GM21619 (cell line): ENCODE data around the gene SPAG16.

Source experiments
- ATAC-seq: cut with Tn5 transposase; IDR thresholded peaks from one replicate; pipeline ENCODE4 v1.9.1; 2021; ENCODE audit not compliant: unreplicated experiment

Gene SPAG16

DNA sequence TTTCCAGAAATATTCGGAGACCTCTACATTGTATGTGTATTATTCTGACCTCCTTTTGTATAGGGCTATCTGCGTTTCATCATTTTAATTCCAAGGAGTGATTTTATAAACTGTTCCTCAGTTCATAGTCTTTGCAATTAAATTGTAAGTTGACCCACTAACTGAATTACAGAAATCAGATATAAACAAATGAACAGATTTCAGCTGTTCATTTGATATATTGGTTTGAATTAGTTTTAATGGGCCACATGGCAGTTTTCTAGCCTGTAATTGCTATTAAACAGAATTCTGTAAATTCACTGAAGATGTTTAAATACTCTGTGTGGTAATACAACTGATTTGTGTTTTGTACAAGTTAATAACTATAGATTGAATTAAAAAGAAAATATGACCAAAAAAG lies 780.2 kb downstream of the SPAG16 start:
- ATAC-seq, result no peak

DNA sequence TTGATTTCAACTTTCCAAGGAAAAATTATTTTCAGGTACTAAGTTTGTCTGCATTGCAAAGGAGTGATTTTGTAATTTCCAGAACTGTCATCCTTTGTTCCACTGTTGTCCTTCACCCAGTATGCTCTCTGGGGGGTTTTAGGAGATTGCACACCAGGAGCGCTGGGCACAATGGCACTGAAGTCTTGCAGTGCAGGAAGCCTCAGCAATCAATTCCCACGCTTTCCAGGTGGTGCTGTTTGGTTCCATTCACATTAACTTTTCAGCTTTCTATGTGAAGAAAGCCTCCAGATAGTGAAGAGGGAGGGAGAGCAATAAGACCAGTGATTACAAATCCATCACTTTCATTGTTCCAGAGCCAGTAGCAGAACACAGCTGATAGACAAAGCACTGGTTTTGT lies 782.6 kb downstream of the SPAG16 start:
- ATAC-seq, result no peak

DNA sequence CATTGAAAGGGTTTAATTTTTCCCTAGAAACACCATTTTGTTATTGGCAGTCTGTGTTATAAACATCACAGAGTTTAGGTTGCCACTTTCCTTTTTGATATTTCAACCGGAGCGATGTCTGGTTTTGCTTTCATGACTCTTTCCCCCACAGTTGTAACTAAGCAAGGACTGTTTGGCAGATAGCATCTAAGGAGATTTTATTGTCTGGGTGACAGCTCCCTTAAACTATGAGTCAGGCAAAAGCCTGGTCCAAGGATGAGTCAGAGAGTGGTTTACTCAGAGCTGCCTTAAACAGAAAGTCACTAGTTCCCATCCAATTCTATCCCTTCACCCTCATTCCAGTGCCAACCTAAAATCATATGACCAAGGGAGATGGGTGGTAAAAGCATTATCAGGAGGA lies 785.0 kb downstream of the SPAG16 start:
- ATAC-seq, result peak; percentile 78

DNA sequence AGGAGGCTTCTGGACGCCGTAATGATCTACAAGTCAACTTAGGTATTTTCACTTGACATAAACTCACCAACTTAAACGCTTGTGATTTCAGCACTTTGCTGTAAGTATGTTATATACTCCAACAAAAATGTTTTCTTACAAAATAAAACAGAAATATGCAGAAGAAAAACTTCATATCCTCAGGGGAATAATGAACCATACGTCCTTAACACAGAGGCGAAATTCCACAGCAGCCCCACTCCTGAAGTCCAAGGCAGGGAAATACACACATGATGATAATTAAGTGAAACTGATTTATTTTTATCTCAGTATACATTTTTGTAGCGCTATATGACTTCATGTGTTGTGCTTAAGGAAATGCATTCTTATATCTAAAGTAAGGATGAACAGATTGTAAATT lies 791.2 kb downstream of the SPAG16 start:
- no peak for ATAC-seq

DNA sequence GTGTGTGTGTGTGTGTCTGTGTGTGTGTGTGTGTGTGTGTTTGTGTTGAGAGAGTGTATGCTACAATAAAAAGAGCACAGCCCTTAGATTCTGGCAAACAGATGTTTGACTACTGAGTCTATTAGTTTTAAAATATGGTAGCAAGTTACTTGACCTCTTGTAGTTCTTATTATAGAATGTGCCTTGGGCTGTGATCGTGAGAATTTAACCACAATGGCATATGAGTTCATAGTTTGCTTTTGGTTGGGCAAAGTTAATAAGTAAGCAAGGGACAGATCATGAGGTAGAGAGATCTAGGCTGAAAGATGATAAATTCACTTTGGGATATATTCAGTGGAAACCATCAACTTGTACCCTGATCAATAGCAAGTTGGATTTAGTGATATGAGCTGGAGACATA lies 792.3 kb downstream of the SPAG16 start:
- no peak for ATAC-seq

DNA sequence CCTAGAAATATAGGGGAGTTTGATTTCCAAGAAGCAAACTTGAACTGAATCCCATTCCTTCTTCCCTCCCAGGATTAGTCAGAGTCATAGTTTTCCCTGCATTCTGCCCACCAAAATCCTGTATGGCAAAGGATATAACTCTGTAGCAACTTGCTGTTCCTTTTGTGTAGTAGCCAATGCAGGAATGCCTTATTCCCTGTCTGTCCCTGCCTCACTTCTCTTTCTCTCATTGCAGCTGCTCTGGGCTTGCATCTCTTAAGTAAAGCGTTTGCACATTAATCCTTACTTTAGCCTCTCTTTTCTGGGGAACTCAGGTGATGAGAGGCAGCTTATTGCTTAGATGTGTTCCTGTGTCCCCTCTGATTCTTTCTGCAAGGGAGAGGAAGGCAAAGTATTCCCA lies 793.5 kb downstream of the SPAG16 start:
- no peak for ATAC-seq

GRCh38 chr2:214079032-214079431 lies 794.8 kb downstream of the SPAG16 start:
- ATAC-seq, result no peak

DNA sequence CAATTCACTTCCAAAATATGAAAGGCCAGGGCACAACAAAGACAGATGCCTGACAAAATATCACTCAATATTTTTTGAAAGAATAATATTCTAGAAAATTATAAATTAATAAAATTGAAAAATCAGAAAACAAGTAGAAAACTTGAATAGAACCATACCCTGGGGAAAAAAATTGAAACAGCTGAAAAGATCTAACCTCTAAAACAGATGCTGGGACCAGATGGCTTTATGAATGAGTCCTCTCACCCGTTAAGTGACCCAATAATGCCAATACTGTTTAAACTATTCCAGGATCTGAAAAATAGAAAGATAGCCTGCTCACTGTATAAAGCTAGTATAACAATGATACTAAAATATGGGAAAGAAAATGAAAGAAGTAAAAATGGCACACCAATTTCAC lies 804.3 kb downstream of the SPAG16 start:
- no peak for ATAC-seq

GRCh38 chr2:214096208-214096715 lies 812.0 kb downstream of the SPAG16 start:
- ATAC-seq, result no peak

- no peak for ATAC-seq
Observed at GRCh38 chr2:214098811-214099210, 814.5 kb downstream of the SPAG16 start.

- ATAC-seq, result no peak
Observed at GRCh38 chr2:214100488-214100887, 816.2 kb downstream of the SPAG16 start.

DNA sequence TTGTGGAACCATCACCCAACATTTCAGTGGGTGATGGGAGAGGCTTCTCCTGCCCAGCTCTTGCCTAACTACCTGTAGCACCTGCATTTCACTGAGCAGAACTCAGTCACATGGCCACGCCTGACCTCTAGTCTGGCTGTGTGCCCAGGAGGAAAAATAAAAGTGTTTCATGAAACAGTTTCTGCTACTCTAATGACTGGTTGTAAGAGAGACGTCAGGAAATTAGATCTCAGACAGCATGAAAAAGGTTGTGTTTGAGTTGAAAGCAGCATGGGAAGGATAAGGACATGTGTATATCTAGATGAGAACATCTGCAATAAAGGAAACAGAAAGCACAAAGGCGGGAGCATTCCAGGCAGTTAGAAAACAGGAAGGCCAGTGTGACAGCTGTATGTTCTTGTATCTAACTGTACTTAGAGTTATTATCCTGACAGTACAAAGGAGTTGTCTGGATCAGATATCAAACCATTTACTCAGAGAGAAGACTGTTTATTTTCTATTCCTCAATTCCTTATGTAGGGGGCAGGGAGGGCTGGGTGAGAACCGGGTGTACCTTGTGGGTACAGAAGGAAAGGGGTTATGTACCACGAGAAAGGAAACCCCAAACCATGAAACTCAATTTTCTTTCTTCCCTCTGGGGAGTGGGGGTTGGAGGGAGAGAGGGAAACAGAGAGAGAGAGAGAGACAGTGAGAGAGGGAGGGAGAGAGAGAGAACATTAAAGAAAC lies 819.2 kb downstream of the SPAG16 start:
- ATAC-seq, result no peak

- ATAC-seq, result no peak
Observed at GRCh38 chr2:214104219-214104618, 820.0 kb downstream of the SPAG16 start.

DNA sequence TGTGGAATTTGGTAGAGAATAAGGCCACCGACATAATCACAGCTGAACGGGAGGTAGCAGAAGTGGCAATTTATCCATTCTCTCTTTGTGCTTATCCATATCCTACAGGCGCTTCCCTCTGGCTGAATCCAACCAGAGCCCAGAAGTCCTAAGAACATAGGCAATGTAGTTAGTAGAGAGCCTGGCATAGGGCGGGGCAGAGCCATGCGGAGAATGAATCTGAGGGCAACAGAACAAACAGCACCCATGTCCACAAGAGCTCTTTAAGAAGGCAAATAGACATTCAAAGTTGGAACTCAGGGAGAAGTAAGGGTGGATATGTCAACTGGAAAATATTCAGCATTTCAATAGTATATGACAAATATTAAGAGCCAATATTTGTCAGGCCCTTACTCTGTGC lies 820.7 kb downstream of the SPAG16 start:
- no peak for ATAC-seq

DNA sequence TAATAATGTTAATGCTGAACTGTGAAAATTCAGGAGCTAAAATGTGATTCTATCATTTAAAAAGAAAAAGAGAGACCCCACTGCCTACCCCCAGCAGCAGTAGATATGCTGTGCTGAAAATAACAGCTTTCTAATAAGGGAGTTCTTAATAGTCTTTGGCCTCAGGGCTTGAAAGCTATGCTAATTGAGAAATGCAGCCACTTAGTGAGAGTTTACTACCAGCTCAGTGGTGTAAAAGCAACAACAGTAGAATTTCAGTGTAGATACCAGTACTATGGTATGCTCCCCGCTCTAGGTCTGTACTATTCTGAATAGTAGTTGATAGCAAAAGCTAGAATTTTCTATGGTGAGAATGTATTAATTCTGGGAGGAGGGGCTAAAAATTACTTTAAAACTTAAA lies 823.5 kb downstream of the SPAG16 start:
- no peak for ATAC-seq

GRCh38 chr2:214108598-214108997 lies 824.3 kb downstream of the SPAG16 start:
- ATAC-seq, result no peak

- no peak for ATAC-seq
Observed at GRCh38 chr2:214117054-214117453, 832.8 kb downstream of the SPAG16 start.

DNA sequence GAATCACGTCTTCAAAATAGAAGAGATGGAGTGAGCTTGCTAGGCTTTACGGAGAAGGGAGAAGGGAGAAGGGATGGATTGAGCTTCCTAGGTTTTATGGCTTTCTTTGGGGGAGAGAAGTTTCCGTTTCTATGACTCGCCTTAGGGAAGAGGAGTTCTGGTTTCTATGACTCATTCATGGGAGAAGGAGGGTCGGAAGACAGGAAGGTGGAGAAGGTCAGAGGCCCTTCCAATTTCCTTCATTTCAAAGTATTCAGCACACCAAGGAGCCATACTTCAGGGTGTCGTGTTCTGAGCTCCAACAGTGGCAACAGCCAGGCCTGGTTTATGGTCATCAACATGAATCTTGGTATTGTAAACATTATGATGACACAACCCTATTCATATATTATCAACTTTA lies 841.9 kb downstream of the SPAG16 start:
- ATAC-seq, result no peak

GRCh38 chr2:214127170-214127569 lies 842.9 kb downstream of the SPAG16 start:
- ATAC-seq, result no peak

- no peak for ATAC-seq
Observed at GRCh38 chr2:214127571-214127970, 843.3 kb downstream of the SPAG16 start.

GRCh38 chr2:214128040-214128439 lies 843.8 kb downstream of the SPAG16 start:
- ATAC-seq, result no peak

- no peak for ATAC-seq
Observed at GRCh38 chr2:214130114-214130513, 845.9 kb downstream of the SPAG16 start.

DNA sequence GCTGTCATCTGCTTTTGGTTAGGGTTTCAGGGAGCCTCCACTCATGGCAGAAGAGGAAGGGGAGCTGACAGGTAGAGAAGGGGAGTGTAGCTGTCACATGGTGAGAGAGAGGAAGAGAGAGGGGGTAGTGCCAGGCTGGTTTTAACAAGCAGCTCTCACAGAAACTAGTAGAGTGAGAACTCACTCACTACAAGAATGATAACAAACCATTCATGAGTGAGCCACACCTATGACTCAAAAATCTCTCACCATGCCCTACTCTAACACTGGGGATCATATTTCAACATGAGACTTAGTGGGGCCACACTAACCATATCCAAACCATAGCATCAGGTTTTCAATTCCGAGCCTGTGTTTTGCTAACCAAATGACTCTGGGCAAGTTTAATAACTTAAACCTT lies 851.7 kb downstream of the SPAG16 start:
- no peak for ATAC-seq
